HG03521 (cell line): ENCODE measurements around the gene NINL.
"Not testable (repeated sequence)": the region's sequence is repeated elsewhere in the genome, so short reads cannot be mapped to it uniquely, and the experiment has no call there.

Experiments
- ATAC-seq: cut with Tn5 transposase; IDR thresholded peaks from one replicate; pipeline ENCODE4 v1.9.1; 2021; ENCODE audit warnings: mild to moderate bottlenecking, moderate library complexity; ENCODE audit not compliant: unreplicated experiment

NINL gene

DNA sequence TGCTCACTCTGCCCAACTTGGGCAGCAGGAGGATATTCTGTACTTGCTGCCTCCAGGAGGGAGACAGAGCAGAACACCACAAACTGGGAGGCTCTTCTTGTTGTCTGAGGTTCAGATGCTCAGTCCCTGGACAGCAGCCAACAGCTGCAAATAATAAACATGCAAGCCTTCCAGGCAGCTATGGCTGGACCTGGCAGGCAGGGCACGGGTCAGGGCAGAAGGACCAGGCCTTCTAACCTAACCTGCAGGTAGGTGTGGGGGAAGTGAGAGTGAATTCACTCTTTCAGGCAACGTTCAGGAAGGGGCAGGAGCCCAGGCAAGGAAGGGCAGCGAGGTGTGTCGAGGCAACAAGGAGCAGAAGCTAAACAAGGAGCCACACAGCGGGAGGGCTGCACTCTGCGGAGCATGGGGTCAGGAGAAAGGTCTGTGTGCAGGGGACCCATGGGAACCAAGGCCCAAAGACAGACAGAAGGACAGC is 31.5 kb downstream of the NINL start:
- ATAC-seq: no peak

GRCh38 chr20:25552977-25553376 is 32.4 kb downstream of the NINL start:
- ATAC-seq: no peak

DNA sequence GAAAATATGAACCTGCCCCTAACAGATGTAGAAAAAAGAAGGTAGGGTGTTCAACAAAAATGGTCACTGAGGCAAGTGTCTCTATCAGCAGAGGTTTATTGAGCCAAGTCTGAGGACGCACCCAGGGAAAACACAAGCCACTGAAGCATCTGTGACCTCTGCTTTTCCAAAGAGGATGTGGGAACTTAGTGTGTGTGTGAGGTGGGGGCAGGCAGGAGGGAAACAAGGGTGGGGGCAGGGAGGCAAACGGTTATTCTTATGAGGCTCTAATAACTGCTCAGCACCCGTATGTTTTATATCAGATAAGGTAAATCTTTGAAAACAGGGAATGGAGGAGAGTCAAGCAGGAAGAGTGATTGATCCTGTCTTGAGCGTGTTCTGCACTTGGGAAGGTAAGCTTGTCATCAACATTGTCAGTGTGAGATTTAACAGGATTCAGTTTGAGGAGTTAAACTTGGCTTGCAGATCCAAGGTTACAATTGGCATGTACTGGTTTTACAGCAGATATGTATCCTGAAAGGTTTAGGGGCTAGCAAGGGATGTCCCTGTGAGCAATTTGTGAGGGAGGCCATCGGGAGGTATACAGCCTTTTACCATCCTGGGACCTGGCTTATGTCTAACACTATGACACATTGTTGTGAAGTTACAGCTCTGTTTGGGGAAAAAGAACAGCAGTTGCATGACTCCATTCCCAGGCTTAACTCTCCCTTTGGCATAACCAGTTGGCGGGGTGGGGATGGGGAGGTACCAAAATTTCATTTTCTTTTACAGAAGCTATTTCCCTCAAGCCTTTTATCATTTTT is 33.7 kb downstream of the NINL start:
- ATAC-seq: no peak

- ATAC-seq: not testable (repeated sequence)
Observed at GRCh38 chr20:25550645-25551337, 34.5 kb downstream of the NINL start.

DNA sequence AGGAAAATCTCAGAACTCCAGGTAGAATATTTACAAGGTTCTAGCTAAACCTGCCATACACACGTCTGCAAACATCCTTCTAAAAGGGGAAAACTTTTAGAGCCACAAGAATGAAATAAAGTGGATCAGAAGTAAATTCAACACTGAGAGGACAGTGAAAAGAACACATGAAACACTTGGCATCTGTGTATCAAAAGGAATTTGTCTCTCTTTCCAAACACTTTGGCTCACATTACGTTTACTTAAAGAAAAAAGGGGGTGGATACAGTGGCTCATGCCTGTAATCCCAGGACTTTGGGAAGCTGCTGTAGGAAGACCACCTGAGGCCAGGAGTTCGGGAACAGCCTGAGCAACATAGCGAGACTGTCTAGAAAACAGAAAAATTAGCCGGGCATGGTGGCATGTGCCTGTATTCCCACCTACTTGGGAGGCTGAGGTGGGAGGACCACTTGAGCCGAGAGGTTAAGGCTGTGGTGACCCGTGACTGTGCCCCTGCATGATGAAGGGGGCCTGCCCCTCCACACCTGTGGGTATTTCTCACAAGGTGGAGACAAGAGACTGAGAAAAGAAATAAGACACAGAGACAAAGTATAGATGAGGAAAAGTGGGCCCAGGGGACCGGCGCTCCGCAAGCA is 35.4 kb downstream of the NINL start:
- no peak for ATAC-seq

DNA sequence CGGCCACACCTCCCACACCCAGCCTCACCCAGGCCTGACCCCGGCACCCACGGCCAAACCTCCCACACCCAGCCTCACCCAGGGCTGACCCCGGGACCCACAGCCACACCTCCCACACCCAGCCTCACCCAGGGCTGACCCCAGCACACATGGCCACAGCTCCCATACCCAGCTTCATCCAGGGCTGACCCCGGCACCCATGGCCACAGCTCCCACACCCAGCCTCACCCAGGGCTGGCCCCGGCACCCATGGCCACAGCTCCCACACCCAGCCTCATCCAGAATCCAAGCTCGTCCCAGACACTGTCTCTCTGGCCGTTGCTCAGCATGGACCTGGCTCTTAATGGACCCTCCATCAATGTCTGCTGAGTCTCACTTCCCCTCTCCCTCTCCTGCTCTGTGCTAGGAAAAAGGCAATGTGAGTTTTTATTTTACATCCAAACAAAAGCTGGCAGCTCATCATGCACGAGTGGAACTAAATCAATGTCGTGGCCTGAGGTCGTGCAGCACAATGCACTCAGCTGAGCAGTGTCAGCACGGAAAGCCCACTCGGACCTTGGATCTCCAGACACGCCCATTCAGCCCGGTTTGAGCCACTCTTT is 36.1 kb downstream of the NINL start:
- ATAC-seq: no peak

- ATAC-seq: no peak
Observed at GRCh38 chr20:25548613-25549086, 36.7 kb downstream of the NINL start.

DNA sequence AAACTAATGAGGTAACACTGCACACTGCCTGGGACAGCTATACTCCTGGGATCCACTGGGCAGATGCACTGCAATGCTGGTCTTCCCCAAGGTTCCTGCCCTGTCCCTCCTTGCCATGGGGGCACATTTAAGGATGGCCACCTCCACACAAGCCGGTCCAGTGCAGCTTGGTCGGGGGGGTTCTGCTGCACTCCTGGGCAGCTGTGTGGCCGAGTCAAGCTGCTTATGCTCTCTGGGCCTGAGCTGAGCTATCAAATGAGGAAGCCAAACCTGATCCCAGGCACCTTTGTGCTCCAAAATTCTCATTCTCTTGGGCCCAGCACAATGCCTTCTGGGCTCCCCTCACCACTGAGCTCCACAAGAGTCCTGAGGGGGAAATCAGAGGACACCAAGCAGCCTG is 37.3 kb downstream of the NINL start:
- ATAC-seq: no peak

DNA sequence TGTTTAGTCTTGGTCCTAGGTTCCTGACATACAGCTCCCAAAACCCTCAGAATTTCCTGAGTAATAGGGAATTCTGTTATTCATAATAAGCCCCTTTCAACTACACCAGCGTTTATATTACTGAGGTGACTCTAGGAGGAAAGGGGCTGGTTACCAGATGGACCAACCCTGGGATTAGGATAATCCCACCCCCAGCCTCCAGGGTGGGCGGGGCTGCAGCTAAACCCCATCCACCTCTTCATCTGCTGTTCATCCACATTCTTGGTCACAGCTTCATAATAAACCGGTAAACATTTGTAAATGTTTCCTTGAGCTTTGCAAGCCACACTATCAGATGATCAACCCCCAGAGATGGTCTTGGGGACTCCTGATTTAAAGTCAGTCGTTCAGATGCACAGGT is 38.3 kb downstream of the NINL start:
- no peak for ATAC-seq

DNA sequence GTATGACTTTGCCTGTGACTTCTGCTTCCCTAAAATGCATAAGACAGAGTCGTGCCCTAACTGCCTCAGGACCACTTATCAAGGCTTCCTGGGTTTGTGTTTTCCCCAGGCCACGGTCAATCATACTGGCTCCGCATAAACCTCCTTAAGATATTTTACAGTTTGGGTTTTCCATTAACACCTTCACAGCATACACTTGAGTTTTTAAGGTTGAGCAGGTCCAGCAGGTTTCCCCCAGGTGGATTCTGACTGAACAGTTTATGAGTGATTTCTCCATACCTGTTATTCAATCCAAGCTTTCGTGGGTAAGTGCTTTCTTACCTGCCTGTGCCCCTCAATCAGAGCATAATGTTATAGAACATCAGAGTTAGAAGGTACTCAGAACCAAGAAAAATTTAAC is 39.3 kb downstream of the NINL start:
- ATAC-seq: no peak

- ATAC-seq: no peak
Observed at GRCh38 chr20:25545171-25545570, 40.2 kb downstream of the NINL start.

GRCh38 chr20:25544734-25545133 is 40.6 kb downstream of the NINL start:
- no peak for ATAC-seq

- ATAC-seq: no peak
Observed at GRCh38 chr20:25544311-25544710, 41.0 kb downstream of the NINL start.

- ATAC-seq: no peak
Observed at GRCh38 chr20:25543068-25543467, 42.3 kb downstream of the NINL start.

DNA sequence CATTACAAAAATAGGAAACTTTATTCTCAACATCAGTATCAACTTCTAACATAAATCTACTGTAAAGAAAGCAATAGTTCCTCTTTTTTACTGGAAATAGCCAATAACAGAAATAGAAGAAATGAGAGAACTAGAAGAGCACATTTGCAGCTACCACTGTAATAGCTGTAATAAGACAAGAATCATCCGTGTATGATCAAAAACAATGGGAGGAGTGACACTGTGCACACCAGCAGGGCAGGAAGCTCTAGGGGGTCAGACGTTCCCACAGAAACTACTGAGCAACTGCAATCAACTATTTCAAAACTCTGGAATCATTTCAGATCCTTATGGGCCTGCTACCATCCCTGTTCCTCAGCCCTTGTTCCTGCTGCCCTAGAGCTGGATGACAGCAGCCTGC is 43.7 kb downstream of the NINL start:
- ATAC-seq: no peak

DNA sequence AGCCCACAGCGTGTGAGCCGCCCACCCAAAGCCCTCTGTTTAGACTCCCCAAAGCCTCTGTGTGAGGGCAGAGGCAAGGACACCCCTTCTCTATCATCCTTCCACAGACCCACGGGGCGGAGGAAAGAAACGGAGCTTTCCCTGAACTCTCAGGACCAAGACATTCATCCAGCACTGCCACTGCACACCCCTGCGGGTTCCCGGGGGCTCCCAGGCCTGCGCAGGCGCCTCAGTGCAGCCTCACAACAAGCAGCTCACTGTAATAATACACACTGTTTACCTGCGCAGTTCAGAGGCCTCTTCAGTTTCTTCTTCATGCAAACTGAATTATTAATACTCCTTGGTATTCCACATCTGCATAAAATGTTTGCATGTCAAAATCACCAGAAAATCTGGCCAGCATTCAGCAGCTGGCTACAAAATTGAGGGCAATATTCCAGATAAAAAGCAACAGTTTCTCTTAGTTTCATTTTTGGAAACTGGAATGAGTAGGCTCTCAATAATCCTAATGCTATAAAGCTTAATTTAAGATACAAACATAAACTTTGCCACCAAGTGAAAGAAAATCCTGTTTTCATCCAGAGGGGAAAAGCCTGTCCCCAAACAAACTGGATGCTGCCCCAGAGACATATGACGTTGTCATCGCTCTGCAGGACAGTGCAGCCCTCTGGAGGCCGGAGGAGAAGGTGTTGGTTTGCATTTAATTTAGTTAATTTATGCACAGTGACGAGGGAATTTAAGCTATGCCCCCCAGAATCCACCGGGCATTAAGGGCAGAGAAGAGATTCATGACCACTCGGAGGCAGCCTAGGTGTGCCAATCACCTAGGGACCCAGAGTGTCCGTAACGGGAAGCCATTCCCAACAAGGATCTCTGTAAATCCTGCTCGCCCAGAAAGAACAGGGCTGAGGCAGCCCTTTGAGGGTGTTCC is 45.3 kb downstream of the NINL start:
- no peak for ATAC-seq

DNA sequence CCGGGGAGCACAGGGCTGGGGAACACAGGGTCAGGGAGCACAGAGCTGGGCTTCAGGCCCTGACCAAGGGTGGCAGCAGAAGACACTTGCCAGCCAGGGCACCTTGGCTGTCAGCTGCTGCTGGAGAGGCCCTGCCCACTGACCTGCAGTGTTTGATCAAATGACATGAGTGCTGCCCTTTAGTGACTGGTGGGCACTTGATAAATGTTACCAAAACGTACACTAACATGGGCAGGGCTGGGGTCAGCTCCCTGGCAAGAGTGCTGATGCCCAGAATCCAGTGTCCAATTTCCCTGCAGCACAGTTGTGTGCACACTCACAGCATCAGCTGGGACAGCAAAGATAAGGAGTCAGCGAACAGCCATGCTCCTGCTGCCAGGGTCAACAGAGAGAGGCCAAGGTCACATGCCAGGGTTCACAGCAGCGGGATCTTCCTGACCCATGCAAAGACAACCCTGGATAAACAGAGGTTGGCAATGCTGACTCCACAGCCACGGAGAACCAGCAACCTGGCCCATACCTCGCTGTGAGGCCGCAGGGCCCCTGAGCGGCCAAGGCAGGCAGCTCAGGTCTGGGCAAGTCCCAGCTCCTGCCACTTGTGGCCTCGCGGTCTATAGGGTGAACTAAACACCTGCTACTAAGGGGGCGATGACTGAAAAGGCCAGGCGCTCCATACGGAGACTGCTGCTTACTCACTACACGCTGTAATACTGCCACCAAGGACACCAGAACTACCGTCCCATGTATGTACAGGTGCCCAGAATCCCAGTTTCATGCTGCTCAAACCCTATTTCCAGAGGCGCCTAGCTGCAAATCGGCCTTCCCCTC is 46.3 kb downstream of the NINL start:
- no peak for ATAC-seq

- no peak for ATAC-seq
Observed at GRCh38 chr20:25537890-25538289, 47.4 kb downstream of the NINL start.

DNA sequence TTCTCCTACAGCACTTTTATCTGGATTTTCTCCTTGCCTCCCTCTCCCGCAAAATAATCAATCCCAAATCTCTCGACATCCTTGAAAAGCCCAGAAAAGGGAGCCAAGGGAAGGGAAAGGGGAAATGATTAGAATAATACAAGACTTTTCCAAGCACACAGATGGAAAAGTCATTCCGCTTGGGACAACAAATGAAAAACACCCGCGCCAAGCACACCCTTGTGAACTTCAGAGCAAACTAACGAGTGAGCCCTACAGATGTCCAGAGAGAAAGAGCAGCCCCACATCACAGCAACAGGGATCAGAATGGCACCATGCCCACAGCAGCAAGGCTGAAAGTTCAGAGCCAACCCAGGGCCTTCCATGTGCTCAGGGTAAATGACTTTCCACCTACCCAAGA is 49.6 kb downstream of the NINL start:
- no peak for ATAC-seq
